Epithelial cell of esophagus (primary cell): ENCODE measurements around the gene NUDT14.

Experiments
- DNase-seq: peaks from one replicate; pipeline ENCODE4 v3.0.0; 2010; ENCODE audit warnings: low read depth
- H3K4me3 ChIP-seq: 2 replicates; pipeline ENCODE4 v1.5.1; 2011; ENCODE audit warnings: mild to moderate bottlenecking, low read length, control low read depth
- CTCF ChIP-seq: IDR thresholded peaks from 2 replicates; pipeline ENCODE4 v1.5.1; 2011; ENCODE audit warnings: low read depth, mild to moderate bottlenecking, low read length, control low read depth, inconsistent platforms; ENCODE audit not compliant: insufficient read depth; ENCODE audit errors: missing control alignments

The NUDT14 gene

DNA sequence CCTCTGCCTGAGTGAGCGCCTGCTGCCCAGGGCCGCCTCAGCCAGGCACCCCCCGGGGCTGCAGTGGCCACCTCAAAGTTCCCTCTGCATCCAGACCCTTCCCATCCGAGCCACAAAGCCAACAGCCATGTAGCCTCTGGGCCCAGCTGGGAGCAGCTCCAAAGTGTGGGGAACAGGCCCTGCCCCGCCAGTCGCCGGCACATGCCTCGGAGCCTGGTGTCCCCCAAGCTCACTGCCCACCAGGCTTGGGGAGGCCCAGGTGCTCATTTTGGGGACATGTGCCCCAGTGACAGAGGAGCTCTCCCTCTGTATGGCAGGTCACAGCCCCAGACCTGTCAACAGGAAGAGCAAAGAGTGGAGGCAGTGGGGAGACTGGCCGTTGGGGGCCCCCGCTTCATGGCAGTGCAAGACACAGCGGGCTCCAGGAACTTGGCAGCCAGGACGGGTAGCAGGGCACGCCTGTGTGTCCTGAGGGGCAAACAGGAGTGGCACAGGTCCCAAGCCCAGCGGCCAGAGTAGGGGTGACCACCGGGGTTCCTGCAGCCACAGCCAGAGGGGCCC, 42.5 kb downstream of the NUDT14 start:
- no peak for DNase-seq
- TF ChIP-seq CTCF: no peak
- H3K4me3 ChIP-seq: no peak overlapping the region

GRCh38 chr14:105138021-105138541, 43.0 kb downstream of the NUDT14 start:
- DNase-seq: no peak
- no peak for TF ChIP-seq CTCF
- no peak overlapping the region for H3K4me3 ChIP-seq

- no peak for DNase-seq
- TF ChIP-seq CTCF: no peak
- H3K4me3 ChIP-seq: no peak overlapping the region
Measured at GRCh38 chr14:105137481-105138020, 43.6 kb downstream of the NUDT14 start.

GRCh38 chr14:105136401-105137322, 44.5 kb downstream of the NUDT14 start:
- TF ChIP-seq CTCF: no peak
- no peak for DNase-seq
- H3K4me3 ChIP-seq: no peak overlapping the region

- H3K4me3 ChIP-seq: no peak overlapping the region
- TF ChIP-seq CTCF: no peak
- DNase-seq: no peak
Measured at GRCh38 chr14:105135700-105136395, 45.3 kb downstream of the NUDT14 start.

DNA sequence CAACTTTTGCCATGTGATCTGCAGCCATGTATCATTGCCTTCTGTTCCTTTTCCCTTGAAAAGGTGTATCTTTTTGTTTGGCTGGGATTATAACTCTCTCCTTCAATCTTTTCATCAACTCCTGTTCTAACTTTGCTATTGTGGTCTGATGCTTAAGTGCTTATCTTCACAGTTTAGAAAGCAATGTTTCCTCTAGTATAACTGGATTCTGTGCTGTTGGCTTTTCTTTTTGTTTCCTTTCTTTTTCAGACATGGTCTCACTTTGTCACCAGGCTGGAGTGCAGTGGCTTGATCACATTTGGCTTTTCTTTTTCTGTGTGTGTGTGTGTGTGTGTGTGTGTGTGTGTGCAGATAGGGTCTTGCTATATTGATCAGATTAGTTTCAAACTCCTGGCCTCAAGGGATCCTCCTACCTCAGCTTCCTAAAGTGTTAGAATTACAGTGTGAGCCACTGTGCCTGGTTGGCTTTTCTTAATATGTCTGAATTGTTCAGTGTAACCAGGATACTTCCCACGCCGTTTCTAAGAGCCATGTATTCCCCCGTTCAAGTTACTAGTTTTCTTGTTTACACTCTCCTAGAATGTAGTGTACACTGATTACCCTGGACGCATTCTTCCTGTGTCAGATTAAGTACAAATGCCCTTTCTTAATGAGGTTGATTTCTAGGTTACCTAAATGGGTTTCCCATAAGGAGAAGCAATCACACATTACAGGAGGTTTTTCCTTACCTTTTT, 48.0 kb downstream of the NUDT14 start:
- no peak for DNase-seq
- H3K4me3 ChIP-seq: no peak overlapping the region
- no peak for TF ChIP-seq CTCF
